HG03196 (cell line): ENCODE data around the gene BEGAIN.

ENCODE experiments used
- ATAC-seq: cut with Tn5 transposase; IDR thresholded peaks from one replicate; pipeline ENCODE4 v1.9.1; 2021; ENCODE audit not compliant: unreplicated experiment

The BEGAIN gene

GRCh38 chr14:100568998-100569733, 18.1 kb downstream of the BEGAIN start:
- no peak for ATAC-seq

GRCh38 chr14:100568164-100568997, 18.8 kb downstream of the BEGAIN start:
- ATAC-seq, result no peak

GRCh38 chr14:100567877-100568163, 19.4 kb downstream of the BEGAIN start:
- no peak for ATAC-seq

GRCh38 chr14:100567009-100567876, 20.0 kb downstream of the BEGAIN start:
- ATAC-seq, result no peak

GRCh38 chr14:100566586-100566985, 20.6 kb downstream of the BEGAIN start:
- ATAC-seq, result no peak

GRCh38 chr14:100566119-100566518, 21.1 kb downstream of the BEGAIN start:
- ATAC-seq, result no peak

- no peak for ATAC-seq
Observed at GRCh38 chr14:100565650-100566049, 21.6 kb downstream of the BEGAIN start.

- no peak for ATAC-seq
Observed at GRCh38 chr14:100564512-100564911, 22.7 kb downstream of the BEGAIN start.

- no peak for ATAC-seq
Observed at GRCh38 chr14:100562751-100563150, 24.5 kb downstream of the BEGAIN start.

- no peak for ATAC-seq
Observed at GRCh38 chr14:100561005-100561404, 26.2 kb downstream of the BEGAIN start.

GRCh38 chr14:100560471-100560870, 26.7 kb downstream of the BEGAIN start:
- ATAC-seq, result no peak

GRCh38 chr14:100559455-100559854, 27.8 kb downstream of the BEGAIN start:
- no peak for ATAC-seq

GRCh38 chr14:100558966-100559365, 28.3 kb downstream of the BEGAIN start:
- no peak for ATAC-seq

GRCh38 chr14:100558226-100558625, 29.0 kb downstream of the BEGAIN start:
- no peak for ATAC-seq

GRCh38 chr14:100557658-100558057, 29.6 kb downstream of the BEGAIN start:
- no peak for ATAC-seq

- no peak for ATAC-seq
Observed at GRCh38 chr14:100556936-100557505, 30.2 kb downstream of the BEGAIN start.

GRCh38 chr14:100556140-100556475, 31.1 kb downstream of the BEGAIN start:
- no peak for ATAC-seq

GRCh38 chr14:100555436-100556139, 31.6 kb downstream of the BEGAIN start:
- no peak for ATAC-seq

- no peak for ATAC-seq
Observed at GRCh38 chr14:100554696-100555320, 32.4 kb downstream of the BEGAIN start.

- no peak for ATAC-seq
Observed at GRCh38 chr14:100554082-100554677, 33.0 kb downstream of the BEGAIN start.
